Progenitor cell of endocrine pancreas (in vitro differentiated cells): ENCODE measurements around the gene GIPC1. TPM values are rescaled to one million over a fixed set of nuclear protein-coding genes. Genes with fewer than 3 reads are reported as not detected.

Source experiments
- DNase-seq: peaks from one replicate; pipeline ENCODE4 v3.0.0; 2021; ENCODE audit warnings: low spot score; ENCODE audit not compliant: unreplicated experiment
- H3K27ac Mint-ChIP-seq: 2 replicates; pipeline ENCODE4 v1.8.0; 2021; ENCODE audit warnings: mild to moderate bottlenecking, moderate library complexity, mixed read lengths
- H3K27me3 Mint-ChIP-seq: 2 replicates; pipeline ENCODE4 v1.8.0; 2021; ENCODE audit warnings: mixed read lengths
- H3K36me3 Mint-ChIP-seq: 2 replicates; pipeline ENCODE4 v1.8.0; 2022; ENCODE audit warnings: mixed read lengths; ENCODE audit not compliant: insufficient read depth
- H3K4me1 Mint-ChIP-seq: 2 replicates; pipeline ENCODE4 v1.8.0; 2021; ENCODE audit warnings: low read depth, mixed read lengths
- H3K4me3 Mint-ChIP-seq: 2 replicates; pipeline ENCODE4 v1.8.0; 2021; ENCODE audit warnings: low read depth, mild to moderate bottlenecking, moderate library complexity, mixed read lengths
- H3K9me3 Mint-ChIP-seq: 2 replicates; pipeline ENCODE4 v1.8.0; 2021; ENCODE audit warnings: low read depth, mixed read lengths
- total RNA-seq: library from RNA; stranded (reverse); gene quantifications from 2 replicates; pipeline ENCODE4 v1.2.1, GENCODE V29; 2021
- TF ChIP-seq, protein P1 (sequence below): fragments of 200-600 bp; sonication (generic); IDR thresholded peaks from one replicate; pipeline ENCODE4 v1.5.0; 2021; ENCODE audit warnings: antibody characterized with exemption, mild to moderate bottlenecking; ENCODE audit not compliant: unreplicated experiment

Gene GIPC1
- total RNA-seq, 1 donor from 2014 or later, result 66.5 TPM

DNA sequence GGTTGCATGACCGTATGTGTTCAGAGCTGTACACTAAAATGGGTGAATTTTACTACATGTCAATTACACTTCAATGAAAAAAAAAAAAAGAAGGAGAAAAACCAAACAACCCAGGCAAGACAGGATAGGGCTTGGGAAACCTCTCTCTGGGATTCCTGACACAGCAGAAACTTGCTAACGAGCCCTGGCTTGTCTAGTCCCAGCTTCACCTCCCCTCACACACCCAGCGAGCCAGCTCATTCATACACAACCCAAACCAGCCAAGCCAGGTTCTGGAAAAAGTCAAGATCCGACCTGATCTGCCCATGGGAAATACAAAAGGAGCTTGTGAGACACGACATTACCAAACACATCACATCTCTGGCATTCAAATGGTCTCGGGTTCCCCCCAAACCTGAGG, 29.8 kb upstream of the GIPC1 start:
- H3K4me3 Mint-ChIP-seq, result no peak overlapping the region
- H3K9me3 Mint-ChIP-seq, result no peaks in the 10 kb centered on the region
- H3K27ac Mint-ChIP-seq, result no peak overlapping the region
- no peaks in the 10 kb centered on the region for H3K27me3 Mint-ChIP-seq
- no peaks in the 10 kb centered on the region for H3K36me3 Mint-ChIP-seq
- DNase-seq, result no peak
- TF ChIP-seq, protein P1, sequence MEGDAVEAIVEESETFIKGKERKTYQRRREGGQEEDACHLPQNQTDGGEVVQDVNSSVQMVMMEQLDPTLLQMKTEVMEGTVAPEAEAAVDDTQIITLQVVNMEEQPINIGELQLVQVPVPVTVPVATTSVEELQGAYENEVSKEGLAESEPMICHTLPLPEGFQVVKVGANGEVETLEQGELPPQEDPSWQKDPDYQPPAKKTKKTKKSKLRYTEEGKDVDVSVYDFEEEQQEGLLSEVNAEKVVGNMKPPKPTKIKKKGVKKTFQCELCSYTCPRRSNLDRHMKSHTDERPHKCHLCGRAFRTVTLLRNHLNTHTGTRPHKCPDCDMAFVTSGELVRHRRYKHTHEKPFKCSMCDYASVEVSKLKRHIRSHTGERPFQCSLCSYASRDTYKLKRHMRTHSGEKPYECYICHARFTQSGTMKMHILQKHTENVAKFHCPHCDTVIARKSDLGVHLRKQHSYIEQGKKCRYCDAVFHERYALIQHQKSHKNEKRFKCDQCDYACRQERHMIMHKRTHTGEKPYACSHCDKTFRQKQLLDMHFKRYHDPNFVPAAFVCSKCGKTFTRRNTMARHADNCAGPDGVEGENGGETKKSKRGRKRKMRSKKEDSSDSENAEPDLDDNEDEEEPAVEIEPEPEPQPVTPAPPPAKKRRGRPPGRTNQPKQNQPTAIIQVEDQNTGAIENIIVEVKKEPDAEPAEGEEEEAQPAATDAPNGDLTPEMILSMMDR, result no peak
- H3K4me1 Mint-ChIP-seq, result peaks cover 17% of the 10 kb centered on the region

DNA sequence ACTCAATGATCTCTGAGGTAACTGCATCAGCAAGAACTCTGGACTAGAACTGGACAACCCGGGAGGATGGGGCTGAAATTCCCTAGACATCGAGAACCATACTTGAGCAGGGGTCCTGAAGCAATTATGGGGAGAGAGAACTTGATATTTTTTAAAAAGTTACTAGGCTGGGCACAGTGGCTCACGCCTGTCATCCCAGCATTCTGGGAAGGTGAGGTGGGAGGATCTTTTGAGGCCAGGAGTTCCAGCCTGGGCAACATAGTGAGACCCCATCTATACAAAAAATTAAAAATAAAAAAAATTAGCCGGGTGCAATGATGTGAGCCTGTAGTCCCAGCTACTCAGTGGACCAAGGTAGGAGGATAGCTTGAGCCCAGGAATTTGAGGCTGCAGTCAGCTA, 24.6 kb upstream of the GIPC1 start:
- DNase-seq, result no peak
- no peak overlapping the region for H3K4me3 Mint-ChIP-seq
- no peaks in the 10 kb centered on the region for H3K9me3 Mint-ChIP-seq
- H3K27me3 Mint-ChIP-seq, result no peaks in the 10 kb centered on the region
- peaks cover 8% of the 10 kb centered on the region for H3K36me3 Mint-ChIP-seq
- peaks cover 25% of the 10 kb centered on the region for H3K4me1 Mint-ChIP-seq
- peak overlapping the region; percentile 56 for H3K27ac Mint-ChIP-seq
- TF ChIP-seq, protein P1, result no peak

DNA sequence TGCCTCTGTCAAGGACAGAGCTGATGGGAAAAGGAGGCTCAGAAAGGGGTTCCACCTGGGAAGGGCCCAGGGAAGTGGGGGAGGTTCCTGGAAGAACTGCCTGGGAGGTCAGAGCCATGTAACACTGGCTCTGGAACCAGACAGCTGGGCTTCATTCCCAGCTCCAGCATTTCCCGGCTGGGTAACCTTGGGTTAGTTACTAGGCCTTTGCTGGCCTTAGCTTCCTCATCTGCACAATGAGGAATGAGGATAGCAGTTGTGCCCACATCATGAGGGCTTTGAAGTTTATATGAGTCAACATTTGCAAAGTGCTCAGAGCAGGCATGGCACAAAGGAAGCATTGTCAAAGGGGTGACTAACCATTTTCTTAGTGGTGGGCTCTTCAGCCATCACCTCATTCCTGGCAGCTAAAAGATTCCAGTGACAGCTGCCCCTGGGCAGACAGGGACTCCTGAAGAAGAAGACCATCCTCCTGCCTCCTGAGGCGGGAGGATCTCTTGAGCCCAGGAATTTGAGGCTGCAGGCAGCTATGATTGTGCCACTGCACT, 24.0 kb upstream of the GIPC1 start:
- no peaks in the 10 kb centered on the region for H3K27me3 Mint-ChIP-seq
- H3K27ac Mint-ChIP-seq, result peak overlapping the region; percentile 91
- H3K4me1 Mint-ChIP-seq, result peaks cover 30% of the 10 kb centered on the region
- DNase-seq, result no peak
- H3K4me3 Mint-ChIP-seq, result no peak overlapping the region
- TF ChIP-seq, protein P1, result no peak
- H3K36me3 Mint-ChIP-seq, result peaks cover 13% of the 10 kb centered on the region
- no peaks in the 10 kb centered on the region for H3K9me3 Mint-ChIP-seq

DNA sequence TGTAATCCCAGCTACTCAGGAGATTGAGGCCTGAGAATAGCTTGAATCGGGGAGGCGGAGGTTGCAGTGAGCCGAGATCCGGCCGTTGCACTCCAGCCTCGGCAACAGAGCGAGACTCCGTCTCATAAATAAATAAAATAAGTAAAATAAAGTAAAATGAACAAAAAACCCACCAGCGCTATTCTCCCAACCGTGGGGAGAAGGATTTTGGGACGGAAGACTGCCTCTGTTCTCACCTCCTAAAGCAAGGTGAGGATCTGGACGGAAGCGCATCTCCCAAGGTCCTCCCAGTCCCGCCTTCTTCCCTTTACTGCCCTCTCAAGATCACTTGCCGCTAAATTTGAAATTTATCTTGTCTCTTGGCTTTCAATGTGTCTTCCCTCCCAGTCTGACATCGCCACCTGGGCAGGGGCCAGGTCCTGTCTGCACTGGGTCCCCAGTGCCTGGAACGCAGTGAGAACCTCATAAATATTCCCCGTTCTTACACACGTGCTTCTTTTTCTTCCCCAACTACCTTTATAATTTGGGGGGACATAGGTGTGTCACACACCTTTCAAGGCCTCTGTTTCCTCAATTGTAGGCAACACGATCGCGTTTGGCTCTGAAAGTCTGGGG, 23.4 kb upstream of the GIPC1 start:
- TF ChIP-seq, protein P1, result no peak
- Mint-ChIP-seq H3K4me1 (peaks cover 35% of the 10 kb centered on the region), H3K9me3 (no peaks in the 10 kb centered on the region), H3K4me3 (no peak overlapping the region), H3K27me3 (no peaks in the 10 kb centered on the region), H3K27ac (peak overlapping the region; percentile 91), H3K36me3 (peaks cover 18% of the 10 kb centered on the region)
- DNase-seq, result no peak

DNA sequence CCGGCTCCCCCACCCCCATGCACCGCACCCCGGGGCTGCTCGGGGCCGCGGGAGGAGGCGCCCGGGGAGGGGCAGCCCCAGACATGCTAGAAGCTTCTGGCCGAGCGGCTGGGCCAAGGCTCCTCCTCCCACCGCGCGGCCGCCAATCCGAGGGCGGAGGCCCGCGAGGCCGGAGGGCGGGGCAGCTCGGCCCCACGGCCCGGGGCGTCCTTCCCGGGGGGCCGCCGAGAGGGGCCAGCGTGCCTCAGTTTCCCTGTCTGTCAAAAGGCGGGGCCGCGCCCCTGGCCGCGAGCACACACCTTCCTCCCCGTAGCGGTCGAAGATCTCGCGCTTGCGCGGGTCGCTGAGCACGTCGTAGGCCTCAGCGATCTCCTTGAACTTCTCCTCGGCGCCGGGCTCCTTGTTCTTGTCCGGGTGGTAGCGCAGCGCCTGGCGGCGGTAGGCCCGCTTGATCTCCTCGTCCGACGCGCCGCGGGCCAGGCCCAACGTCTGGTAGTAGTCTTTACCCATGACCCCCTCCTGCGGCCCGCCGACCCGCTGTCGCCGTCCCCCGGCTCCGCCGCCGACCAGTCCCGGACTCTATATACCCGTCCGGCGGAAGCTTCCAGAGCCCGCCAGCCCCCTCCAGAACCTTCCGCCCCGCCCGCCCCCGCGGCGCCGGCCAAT, 22.0 kb upstream of the GIPC1 start, which contains the start of gene DNAJB1:
Gene DNAJB1 (minus strand): TSS at position 558 of the 666 bp plus-strand sequence. CDS start 48 bp downstream, at position 510.
- DNase-seq, result peak; percentile 46
- peak within 1 kb of the TSS; percentile 98 for H3K27ac Mint-ChIP-seq
- no peaks in the 10 kb centered on the region for H3K27me3 Mint-ChIP-seq
- H3K4me3 Mint-ChIP-seq, result peak within 1 kb of the TSS; percentile 91
- H3K4me1 Mint-ChIP-seq, result peaks cover 40% of the 10 kb centered on the region
- peaks cover 20% of the 10 kb centered on the region for H3K36me3 Mint-ChIP-seq
- TF ChIP-seq, protein P1, result no peak
- no peaks in the 10 kb centered on the region for H3K9me3 Mint-ChIP-seq
